Psoas muscle (tissue), 8 donors: ENCODE results near the gene NOG. TPM values are rescaled to one million over a fixed set of nuclear protein-coding genes. Genes with fewer than 3 reads are reported as not detected.

Source experiments
- ATAC-seq, 4 donors: fragments of 200-7000 bp; cut with Tn5 transposase; one replicate each; pipeline ENCODE4 v1.9.1; 2020; ENCODE audit warnings: moderate library complexity in 3 of 4, mild to moderate bottlenecking in 2 of 4
- DNase-seq, 2 donors: peaks; one replicate each; pipeline ENCODE4 v3.0.0-alpha.2; 2020
- H3K27ac ChIP-seq: fragments of 200-600 bp; one replicate; pipeline ENCODE4 v1.8.0; 2022
- H3K27me3 ChIP-seq, 3 donors: fragments of 200-600 bp in 1 of 3; one replicate each; pipeline versions ENCODE4 v1.6.1 to v1.8.0; 2013 to 2022; ENCODE audit warnings: low read length in 2 of 3, mild to moderate bottlenecking in 2 of 3, moderate library complexity in 1 of 3; ENCODE audit not compliant: insufficient read depth in 3 of 3
- H3K36me3 ChIP-seq, 2 donors: fragments of 200-600 bp in 1 of 2; one replicate each; pipeline versions ENCODE4 v1.6.1 to v1.8.0; 2013 to 2022; ENCODE audit warnings: low read depth in 1 of 2, mild to moderate bottlenecking in 1 of 2, moderate library complexity in 1 of 2; ENCODE audit not compliant: insufficient read depth in 1 of 2
- H3K4me1 ChIP-seq: fragments of 200-600 bp; one replicate; pipeline ENCODE4 v1.8.0; 2022
- H3K4me3 ChIP-seq: fragments of 200-600 bp; one replicate; pipeline ENCODE4 v1.8.0; 2022; ENCODE audit warnings: mild to moderate bottlenecking
- H3K9me3 ChIP-seq: fragments of 200-600 bp; one replicate; pipeline ENCODE4 v1.8.0; 2022
- CTCF ChIP-seq: fragments of 200-600 bp; IDR thresholded peaks from one replicate; pipeline ENCODE4 v1.8.0; 2022; ENCODE audit warnings: antibody characterized with exemption
- WGBS, 3 donors: extraction: QIAGEN DNeasy Blood & Tissue Kit; methylation state at CpG; one replicate each; pipeline versions ENCODE4 v1.1.6 to v1.1.7; 2013; 5-methylcytosine and 5-hydroxymethylcytosine counted together
- intact Hi-C, 2 donors: fragments of 100-400 bp; cut with DNase I; formaldehyde crosslinking; loops; one replicate each; pipeline versions ENCODE4 v1.11.0 to v1.14.2; 2022
- polyA plus RNA-seq, 3 donors: library from polyadenylated mRNA; stranded (reverse); fragments of 200-250 nt; gene quantifications; one replicate each; pipeline ENCODE4 v1.2.3, GENCODE V29; 2013
- total RNA-seq, 4 donors: library from RNA; stranded (reverse); fragmentation: NEBNext Ultra II Directional in 2 of 4; extraction: Animal tissue kit (Norgen Biotek cat#: 25700) in 2 of 4; gene quantifications; one replicate each; pipeline versions ENCODE4 v1.2.1 to v1.2.4, GENCODE V29; 2021 to 2023
- donor health status: healthy with polysubstance abuse.
- donor health status: DM: no; HTN: no; CAD: no; lungs with moderate emphysema.
- donor health status: Bipolar disorder and iron deficiency.
- donor health status: healthy.
- donor health status: DM: yes; HTN: yes; CAD: no.
- donor health status: DM: no; HTN: no; CAD: no.
- donor health status: DM: no; HTN: no; CAD: no.
- donor health status: DM: yes; HTN: yes; CAD: no.

Gene NOG
- total and polyA plus RNA-seq, 7 donors = 0.60 to 8.5 (median 2.7) TPM

DNA sequence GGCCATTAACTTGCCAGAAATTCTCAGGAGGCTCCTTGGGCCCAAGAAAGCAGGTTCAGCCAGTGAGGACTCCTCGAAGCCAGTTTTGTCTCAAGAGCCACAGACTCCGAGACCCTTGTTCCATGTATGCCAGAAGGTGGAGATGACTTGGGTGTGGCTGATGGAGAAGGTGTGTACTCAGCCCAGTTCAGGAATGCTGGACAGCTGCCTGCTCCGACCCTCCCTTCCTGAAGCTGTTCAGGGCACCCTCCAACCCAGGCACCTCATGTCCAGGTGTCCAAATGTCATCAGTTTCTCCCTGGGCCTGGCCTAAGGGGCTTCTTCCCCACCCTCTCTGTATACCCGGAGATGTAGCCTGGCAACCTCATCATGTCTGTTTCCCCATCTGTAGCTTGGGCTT is 40.2 kb downstream of the NOG start:
- Histone ChIP-seq H3K9me3 (no peaks in the 10 kb centered on the region), H3K27me3 (peaks cover 0 to 11% (median 2%) of the 10 kb centered on the region in 3 donors), H3K36me3 (no peaks in the 10 kb centered on the region), H3K27ac (no peak overlapping the region), H3K4me3 (no peak overlapping the region), H3K4me1 (no peaks in the 10 kb centered on the region)
- intact Hi-C loops = loop anchor here in 1 of 2 donors (10.0 kb wide), 1 partner anchor 79 kb away; no protein-coding TSS in a partner anchor
- WGBS, 3 donors = 85 to 87% (median 86%) methylated on average over 4 of the region's 4 CpGs
- ATAC-seq (no peak), DNase-seq (no peak)
- TF ChIP-seq CTCF = no peak

DNA sequence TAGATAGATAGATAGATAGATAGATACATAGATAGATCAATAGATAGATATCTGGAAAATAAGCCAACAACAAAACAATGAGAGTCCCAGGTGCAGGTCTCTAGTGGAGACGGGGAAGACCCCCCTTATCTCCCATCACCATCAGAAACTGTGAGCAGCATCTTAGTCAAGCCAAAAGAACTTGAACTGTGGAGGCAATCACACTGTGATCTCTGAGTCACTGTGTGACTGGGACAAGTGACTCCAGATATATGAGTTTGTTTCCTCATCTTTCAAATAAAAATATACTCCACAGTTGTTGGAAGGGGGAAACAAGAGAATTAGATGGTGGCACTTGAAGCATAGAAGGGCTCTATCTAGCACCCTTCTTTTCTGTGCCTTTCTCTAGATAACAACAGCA is 42.1 kb downstream of the NOG start:
- H3K36me3 ChIP-seq = no peaks in the 10 kb centered on the region
- no peak for DNase-seq
- WGBS, 3 donors = 86 to 95% (median 95%) methylated on average over 1 of the region's 1 CpG
- ATAC-seq = no peak
- intact Hi-C loops = loop anchor here in 1 of 2 donors (10.0 kb wide), 1 partner anchor 81 kb away; no protein-coding TSS in a partner anchor
- H3K27ac ChIP-seq = no peak overlapping the region
- TF ChIP-seq CTCF = no peak
- no peak overlapping the region for H3K4me3 ChIP-seq
- peaks cover 0 to 15% (median 0%) of the 10 kb centered on the region in 3 donors for H3K27me3 ChIP-seq
- no peaks in the 10 kb centered on the region for H3K9me3 ChIP-seq
- no peaks in the 10 kb centered on the region for H3K4me1 ChIP-seq

DNA sequence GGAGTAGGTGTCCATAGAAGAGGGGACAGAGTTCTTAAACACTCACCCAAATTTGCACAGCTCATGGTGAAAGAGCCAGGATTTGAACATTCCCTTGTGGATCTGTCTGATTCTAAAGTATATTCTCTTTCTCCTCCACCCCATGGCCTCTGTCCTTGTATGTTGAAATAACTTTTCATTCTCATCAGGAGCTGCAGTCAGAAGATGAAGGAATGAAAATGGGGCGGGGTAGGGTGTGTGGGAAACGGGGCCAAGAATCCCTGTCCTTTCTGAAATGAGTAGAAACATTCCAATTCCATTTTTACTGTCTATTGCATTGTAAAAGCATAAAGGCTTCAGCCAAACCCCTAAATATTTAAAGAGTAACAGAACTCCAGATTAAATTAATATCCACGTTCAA is 42.8 kb downstream of the NOG start:
- intact Hi-C loops = loop anchor here in 1 of 2 donors (10.0 kb wide), 1 partner anchor 81 kb away; no protein-coding TSS in a partner anchor
- no peak overlapping the region for H3K4me3 ChIP-seq
- H3K27ac ChIP-seq = no peak overlapping the region
- H3K27me3 ChIP-seq = peaks cover 0 to 15% (median 0%) of the 10 kb centered on the region in 3 donors
- H3K4me1 ChIP-seq = no peaks in the 10 kb centered on the region
- no peaks in the 10 kb centered on the region for H3K36me3 ChIP-seq
- ATAC-seq = no peak
- DNase-seq = no peak
- WGBS, 3 donors = 28 to 33% (median 30%) methylated on average over 3 of the region's 3 CpGs
- H3K9me3 ChIP-seq = no peaks in the 10 kb centered on the region
- TF ChIP-seq CTCF = no peak

DNA sequence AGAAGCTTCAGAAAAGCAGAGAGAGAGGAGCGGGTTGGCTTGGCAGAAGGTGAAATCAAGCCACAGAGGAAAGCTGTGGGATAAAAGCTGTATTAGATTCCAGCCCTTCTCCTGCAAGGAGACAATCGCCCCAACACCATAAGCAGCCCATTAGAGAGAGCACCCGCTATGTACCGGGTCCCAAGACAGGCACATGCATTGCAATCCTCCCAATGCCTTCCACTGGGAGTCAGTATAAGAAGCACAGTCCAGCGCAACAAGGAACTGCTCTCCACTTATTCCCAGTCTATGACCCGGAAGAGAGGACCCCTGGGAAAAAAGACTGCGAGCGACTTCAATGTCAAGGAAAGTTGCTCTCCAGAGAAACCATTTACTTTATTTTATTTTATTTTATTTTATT is 43.8 kb downstream of the NOG start:
- 67 to 70% (median 69%) methylated on average over 8 of the region's 8 CpGs for WGBS, 3 donors
- ATAC-seq (no peak), DNase-seq (no peak)
- Histone ChIP-seq H3K9me3 (no peaks in the 10 kb centered on the region), H3K27me3 (peaks cover 0 to 15% (median 0%) of the 10 kb centered on the region in 3 donors), H3K4me3 (no peak overlapping the region), H3K4me1 (no peaks in the 10 kb centered on the region), H3K36me3 (no peaks in the 10 kb centered on the region), H3K27ac (no peak overlapping the region)
- intact Hi-C loops = loop anchor here in 1 of 2 donors (10.0 kb wide), 1 partner anchor 82 kb away; no protein-coding TSS in a partner anchor
- no peak for TF ChIP-seq CTCF

GRCh38 chr17:56638591-56639051 is 45.1 kb downstream of the NOG start:
- no peak for TF ChIP-seq CTCF
- intact Hi-C loops = loop anchor here in 1 of 2 donors (10.0 kb wide), 1 partner anchor 84 kb away; no protein-coding TSS in a partner anchor
- H3K36me3 ChIP-seq = no peaks in the 10 kb centered on the region
- H3K9me3 ChIP-seq = no peaks in the 10 kb centered on the region
- H3K4me3 ChIP-seq = no peak overlapping the region
- DNase-seq (no peak), ATAC-seq (no peak)
- WGBS, 3 donors = 16 to 29% (median 23%) methylated on average over 11 of the region's 11 CpGs
- peaks cover 0 to 15% (median 0%) of the 10 kb centered on the region in 3 donors for H3K27me3 ChIP-seq
- H3K4me1 ChIP-seq = no peaks in the 10 kb centered on the region
- H3K27ac ChIP-seq = no peak overlapping the region
